Measurements from ENCODE around the gene NT5C1A.

GRCh38 chr1:39633422-39633821, 38.5 kb downstream of the NT5C1A start:
- no peak for TF ChIP-seq POLR2A (IDR thresholded peaks at IDR 0.05)
- no peak for TF ChIP-seq CTCF (IDR thresholded peaks at IDR 0.05)

Measured in heart left ventricle (tissue), 13 donors.